CD4-positive, alpha-beta T cell treated with Interferon alpha-2 for 1 hour (primary cell): ENCODE data around the gene GRAMD4.

Experiments
- DNase-seq, 2 donors: peaks; one replicate each; pipeline ENCODE4 v3.0.0-alpha.2; 2020 to 2022

Gene GRAMD4

GRCh38 chr22:46695346-46696228, 75.4 kb downstream of the GRAMD4 start:
- no peak for DNase-seq

GRCh38 chr22:46696229-46696518, 76.0 kb downstream of the GRAMD4 start:
- DNase-seq = no peak

GRCh38 chr22:46696614-46697013, 76.4 kb downstream of the GRAMD4 start:
- no peak for DNase-seq

- no peak for DNase-seq
These were observed 77.8 kb downstream of the GRAMD4 start for GRCh38 chr22:46697811-46698515.

- DNase-seq = no peak
These were observed 78.9 kb downstream of the GRAMD4 start for GRCh38 chr22:46699091-46699490.

GRCh38 chr22:46701262-46701661, 81.1 kb downstream of the GRAMD4 start:
- no peak for DNase-seq

GRCh38 chr22:46703171-46703995, 83.2 kb downstream of the GRAMD4 start:
- no peak for DNase-seq

GRCh38 chr22:46703996-46704370, 83.8 kb downstream of the GRAMD4 start:
- DNase-seq = no peak

- DNase-seq = no peak
These were observed 85.9 kb downstream of the GRAMD4 start for GRCh38 chr22:46706060-46706459.

GRCh38 chr22:46707305-46707704, 87.1 kb downstream of the GRAMD4 start:
- no peak for DNase-seq

- DNase-seq = no peak
These were observed 87.8 kb downstream of the GRAMD4 start for GRCh38 chr22:46707827-46708570.

- DNase-seq = no peak
These were observed 88.7 kb downstream of the GRAMD4 start for GRCh38 chr22:46708766-46709330.

- no peak for DNase-seq
These were observed 90.6 kb downstream of the GRAMD4 start for GRCh38 chr22:46710806-46711205.

- no peak for DNase-seq
These were observed 92.1 kb downstream of the GRAMD4 start for GRCh38 chr22:46712288-46712687.

GRCh38 chr22:46714550-46714949, 94.4 kb downstream of the GRAMD4 start:
- DNase-seq = no peak

GRCh38 chr22:46719921-46720320, 99.7 kb downstream of the GRAMD4 start:
- no peak for DNase-seq

GRCh38 chr22:46721501-46722085, 101.4 kb downstream of the GRAMD4 start:
- no peak for DNase-seq

GRCh38 chr22:46723882-46724281, 103.7 kb downstream of the GRAMD4 start:
- no peak for DNase-seq

- DNase-seq = no peak
These were observed 104.9 kb downstream of the GRAMD4 start for GRCh38 chr22:46725096-46725495.

GRCh38 chr22:46726066-46726985, 106.1 kb downstream of the GRAMD4 start:
- DNase-seq = no peak

GRCh38 chr22:46726986-46727317, 106.8 kb downstream of the GRAMD4 start:
- DNase-seq = no peak
